GM21737 (cell line): ENCODE results near the gene RAI1.
A peak's percentile ranks its signal among the peaks of the same experiment; 100 is the strongest.

Experiments used
- ATAC-seq: cut with Tn5 transposase; IDR thresholded peaks from one replicate; pipeline ENCODE4 v1.9.1; 2021; ENCODE audit warnings: mild to moderate bottlenecking, moderate library complexity; ENCODE audit not compliant: unreplicated experiment

Gene RAI1

DNA sequence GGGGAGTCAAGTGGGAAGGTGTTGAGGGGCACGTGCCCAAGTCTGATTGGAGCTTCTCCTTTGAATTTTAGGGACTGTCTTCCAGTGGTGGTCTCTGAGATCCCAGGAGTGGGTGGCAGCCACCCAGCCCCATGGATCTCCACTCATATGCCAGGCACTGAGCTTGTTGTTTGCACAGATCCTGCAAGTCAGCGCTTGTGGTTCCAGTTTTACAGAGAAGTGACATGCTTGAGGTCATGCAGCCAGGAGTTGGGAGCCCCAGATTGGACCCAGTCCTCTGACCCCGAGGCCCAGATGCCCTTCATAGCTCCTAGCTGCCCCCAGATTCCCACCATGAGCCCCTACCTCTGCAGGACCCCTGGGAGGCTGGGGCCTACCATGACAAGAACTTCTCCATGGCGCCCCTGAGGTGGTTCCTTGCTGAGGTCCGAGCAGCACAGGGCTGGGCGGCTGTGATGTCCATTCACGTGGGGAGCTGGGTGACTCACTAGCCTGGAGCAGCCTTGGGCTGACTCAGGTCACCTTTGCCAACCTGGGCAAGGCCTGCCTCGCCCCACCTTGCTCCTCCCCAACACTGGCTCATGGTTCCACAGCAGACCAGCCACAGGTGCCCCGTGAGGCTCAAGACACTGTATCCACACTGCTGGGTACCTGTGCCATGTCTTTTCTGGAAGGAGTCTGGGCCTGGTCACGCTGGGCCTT, 47.4 kb downstream of the RAI1 start:
- ATAC-seq, result no peak

DNA sequence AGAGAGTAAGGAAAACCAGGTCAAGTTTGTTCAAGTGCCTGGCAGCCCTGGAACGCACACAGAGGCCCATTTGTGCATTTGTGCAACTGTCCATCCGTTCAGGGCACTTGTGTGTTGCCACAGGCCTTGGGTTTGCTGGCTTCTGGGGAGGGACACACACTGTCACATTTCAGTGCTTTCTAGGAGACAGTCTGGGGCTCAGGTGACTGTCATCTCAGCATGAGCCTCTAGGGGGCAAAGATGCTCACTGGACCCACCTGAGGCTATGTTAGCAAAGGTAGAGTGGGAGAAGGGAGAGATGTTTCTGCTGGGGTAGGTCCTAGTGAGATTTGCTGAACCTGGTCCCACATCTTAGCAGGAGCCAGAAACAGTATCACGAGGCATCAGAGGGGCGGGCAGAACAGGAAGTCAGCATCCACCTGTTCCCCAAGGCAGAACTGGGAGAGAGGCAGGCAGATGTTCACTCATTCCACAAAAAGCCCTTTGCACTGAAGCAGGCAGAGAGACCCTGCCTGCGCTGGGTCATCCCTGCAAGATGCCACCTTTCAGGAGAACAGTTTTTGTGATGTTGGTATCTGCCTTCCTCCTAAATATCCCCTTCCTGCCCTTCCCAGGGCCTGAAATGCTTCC, 48.5 kb downstream of the RAI1 start:
- ATAC-seq, result peak; percentile 59

DNA sequence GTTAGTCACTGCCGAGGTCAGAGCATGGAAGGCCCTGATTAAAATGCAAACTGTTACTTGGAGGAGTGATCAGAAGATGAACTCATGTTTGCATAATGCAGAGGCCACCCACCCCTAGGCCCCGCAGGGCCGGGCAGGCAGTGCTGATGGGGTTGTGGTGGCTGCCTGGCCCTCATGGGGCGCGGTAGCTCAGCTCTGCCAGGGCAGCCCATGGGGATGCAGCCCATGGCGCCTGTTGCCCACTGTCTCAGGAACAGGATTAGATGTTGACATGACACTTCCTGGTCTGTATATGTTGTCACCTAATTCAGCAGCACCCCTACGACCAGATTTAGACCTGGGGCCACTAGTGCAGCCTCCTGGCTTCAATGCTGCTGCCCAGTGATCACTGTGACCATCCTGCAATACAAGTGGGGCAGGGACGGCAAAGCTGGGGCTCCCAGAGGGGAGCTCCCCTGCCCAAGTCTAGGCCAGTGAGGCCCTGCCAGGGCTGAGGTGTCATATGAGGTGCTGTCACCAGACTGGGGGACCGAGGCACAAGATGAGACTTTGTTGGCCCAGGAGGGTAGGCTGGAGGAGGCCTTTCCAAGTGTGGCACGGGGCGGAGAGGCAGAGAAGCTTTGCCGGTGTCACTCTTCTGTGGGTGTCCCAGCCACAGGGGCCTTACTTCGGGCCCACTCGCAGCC, 49.1 kb downstream of the RAI1 start:
- ATAC-seq, result no peak

DNA sequence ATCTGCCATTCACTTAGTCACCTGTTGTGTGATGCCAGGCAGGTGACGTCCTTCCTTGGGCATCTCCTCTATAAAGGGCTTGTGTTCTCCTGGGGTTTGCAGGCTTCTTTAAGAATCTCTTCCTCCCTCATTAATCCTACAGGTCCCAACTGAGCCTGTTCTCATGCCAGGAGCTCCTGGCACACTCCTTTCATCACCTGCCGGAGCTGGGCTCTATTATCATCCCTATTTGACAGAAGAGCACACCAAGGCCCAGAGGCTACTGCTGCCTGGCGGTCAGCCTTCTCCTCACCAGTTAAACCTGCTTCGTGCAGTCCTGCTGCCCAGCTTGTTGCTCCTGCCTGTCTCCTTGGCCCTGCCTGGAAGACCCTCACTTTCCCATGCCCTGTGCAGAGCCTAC, 51.2 kb downstream of the RAI1 start:
- no peak for ATAC-seq

DNA sequence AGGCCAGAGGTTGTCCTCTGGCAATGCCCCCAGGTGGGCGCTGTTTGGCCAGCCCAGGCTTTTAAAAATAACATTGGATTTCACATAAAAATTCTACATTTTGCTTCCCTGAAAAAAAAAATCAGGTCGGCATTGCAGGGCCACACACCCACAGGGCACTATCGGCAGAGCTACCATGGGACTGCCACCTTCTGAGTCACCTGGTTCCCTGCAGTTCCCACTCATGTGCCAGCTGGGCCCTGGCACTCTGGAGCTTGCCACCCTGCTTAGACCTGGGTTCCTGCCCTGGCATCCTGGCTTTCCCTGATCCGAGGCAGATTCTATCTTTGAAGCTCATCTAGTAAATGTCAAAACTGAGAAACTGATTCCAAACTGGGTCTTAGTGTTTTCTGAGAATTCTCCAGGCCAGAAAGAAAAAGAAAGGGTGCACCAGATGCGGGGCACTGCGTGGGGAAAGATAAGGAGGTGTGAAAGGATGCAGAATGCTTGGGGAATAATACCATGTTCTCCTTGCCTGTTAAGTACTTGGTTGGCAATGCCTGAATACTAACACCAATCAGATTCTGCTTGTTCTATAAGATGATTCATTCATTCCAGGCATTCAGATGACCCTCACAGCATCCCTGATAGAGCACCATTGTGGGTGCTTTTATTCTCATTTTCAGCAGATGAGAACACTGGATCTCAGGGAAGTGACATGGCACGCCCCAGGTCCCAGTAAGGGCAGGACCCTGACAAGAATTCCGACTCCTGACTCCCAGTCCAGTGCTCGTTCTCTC, 51.8 kb downstream of the RAI1 start:
- ATAC-seq, result no peak

DNA sequence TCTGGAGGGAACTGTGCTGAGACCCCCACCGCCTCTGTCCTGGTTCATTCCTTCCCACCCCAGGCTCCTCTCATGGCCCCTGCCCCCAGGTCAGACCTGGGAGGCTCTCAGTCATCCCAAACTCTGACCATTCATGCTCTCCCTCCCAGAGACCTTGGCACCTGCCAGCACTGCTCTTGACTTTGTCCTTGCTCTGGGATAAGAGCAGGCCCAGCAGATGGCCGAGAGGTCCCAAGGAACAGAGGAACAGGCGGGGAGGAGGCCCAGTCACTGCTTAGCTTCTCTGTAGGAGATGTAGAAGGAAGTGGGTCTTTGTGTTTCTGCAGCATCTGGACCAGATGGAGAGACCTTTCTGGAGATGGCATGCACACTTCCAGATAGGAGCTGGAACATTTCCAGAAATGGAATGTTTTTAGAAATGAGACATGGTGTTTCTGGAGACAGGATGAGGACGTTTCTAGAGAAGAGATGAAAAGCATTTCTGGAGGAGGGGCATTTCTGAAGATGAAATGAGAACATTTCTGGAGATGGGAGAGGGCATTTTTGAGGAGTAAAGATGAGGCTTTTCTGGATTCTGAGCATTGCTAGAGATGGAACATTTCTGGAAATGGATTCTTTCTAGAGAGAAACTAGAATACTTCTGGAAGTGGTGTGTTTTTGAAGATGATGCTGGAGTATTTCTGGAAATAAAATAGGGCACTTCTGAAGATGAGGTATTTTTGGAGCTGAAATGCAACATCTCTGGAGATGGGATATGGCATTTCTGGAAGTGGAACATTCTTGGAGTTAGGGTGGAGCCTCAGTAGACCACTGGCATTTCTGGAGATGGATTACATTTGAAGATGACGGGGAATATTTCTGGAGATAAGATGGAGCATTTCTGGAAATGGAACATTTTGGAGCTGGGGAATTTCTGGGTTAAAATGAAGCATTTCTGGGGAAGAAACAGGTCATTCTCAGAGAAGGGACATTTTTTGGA, 55.2 kb downstream of the RAI1 start:
- no peak for ATAC-seq

DNA sequence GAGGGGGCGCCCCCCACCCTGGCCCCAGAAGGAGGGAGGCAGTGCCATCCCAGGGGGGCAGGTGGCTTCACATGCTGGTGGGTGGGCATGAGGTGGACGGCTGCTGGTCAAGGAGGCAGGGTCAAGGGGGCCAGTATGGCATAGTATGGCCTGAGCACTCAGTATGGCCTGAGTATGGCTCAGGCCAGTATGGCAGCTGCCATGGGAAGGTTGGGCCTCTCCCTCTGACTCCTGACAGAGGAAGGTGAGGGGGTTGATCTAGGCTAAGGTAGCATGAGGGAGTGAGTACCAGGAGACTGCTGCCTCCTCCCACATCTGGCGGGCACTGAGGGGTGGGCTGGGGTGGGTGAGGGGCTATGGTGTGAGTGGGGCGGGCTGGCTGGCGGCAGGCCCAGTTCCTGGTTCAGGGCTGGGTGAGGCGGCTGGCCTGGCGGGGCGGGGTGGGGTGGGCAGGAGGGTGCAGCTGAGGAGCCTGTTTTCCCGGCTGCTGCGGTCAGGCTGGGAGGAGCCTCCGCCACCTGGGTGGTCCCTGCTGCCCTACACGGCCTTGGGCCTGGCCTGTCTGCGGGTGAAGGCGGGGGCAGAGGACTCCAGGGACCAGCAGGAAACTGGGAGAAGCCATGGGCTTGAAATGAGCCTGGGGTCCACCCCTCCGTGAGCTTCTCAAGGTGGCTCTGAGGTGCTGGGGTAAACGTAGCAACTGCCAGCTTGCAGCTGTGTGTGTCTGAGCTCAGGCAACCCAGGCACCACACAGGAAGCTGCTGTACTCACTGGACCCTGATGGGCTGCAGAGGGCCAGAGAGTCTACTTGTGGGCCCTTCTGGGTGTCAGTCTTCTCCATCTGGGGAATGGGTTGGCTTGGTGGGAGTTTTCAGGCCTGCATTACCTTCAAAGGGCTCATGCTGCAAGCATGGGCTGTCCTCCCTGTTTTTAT, 57.0 kb downstream of the RAI1 start:
- ATAC-seq, result no peak

DNA sequence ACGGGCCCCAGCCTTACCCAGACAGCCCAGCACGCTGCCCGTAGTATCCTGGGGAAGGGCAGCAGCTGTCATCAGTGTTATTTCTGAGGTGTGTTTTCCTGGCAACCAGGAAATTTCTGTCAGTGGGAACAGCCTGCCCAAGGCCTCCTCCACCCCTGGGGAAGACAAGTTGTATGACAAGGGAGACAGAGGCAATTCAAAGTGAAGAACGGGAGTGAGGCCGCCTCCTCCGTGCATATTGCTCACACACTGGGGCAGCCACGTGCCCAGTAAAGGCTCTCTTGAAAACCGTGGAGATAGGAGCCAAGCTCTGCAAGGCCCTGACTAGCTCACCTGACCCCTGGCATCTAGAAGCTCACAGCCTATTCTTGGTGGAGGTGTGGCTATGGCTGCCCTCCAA, 57.6 kb downstream of the RAI1 start:
- no peak for ATAC-seq

DNA sequence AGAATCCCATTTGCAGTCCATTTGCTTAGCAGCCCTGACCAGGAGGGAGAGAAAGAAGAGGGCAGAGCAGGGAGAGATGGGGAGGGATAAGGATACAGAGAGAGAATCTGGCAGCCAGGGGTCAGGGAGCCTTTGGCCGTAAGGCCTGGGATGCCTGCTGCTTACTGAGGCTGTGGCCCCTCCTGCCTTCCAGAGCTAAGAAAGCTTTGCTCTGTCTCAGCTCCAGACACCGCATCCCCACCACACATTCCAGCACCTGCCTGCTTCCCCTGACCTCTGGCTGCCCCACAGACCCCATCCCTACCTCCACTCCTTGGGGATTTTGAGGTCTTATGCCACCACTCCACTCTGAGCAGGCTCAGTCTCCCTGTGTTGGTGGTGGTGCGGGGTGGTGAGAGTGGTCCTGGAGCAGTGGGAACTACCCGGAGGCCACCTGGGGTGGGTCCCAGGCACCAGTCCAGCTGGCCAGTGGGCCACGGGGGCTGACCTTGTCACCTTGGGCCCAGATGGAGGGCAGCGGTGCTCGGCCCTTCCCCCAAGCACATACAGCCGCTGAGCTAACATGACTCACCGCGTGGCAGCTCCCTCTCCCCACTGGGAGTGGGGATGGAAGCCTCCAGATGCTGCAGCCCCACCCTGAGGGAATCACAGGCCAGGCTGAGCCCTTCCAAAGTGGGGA, 58.3 kb downstream of the RAI1 start:
- no peak for ATAC-seq

DNA sequence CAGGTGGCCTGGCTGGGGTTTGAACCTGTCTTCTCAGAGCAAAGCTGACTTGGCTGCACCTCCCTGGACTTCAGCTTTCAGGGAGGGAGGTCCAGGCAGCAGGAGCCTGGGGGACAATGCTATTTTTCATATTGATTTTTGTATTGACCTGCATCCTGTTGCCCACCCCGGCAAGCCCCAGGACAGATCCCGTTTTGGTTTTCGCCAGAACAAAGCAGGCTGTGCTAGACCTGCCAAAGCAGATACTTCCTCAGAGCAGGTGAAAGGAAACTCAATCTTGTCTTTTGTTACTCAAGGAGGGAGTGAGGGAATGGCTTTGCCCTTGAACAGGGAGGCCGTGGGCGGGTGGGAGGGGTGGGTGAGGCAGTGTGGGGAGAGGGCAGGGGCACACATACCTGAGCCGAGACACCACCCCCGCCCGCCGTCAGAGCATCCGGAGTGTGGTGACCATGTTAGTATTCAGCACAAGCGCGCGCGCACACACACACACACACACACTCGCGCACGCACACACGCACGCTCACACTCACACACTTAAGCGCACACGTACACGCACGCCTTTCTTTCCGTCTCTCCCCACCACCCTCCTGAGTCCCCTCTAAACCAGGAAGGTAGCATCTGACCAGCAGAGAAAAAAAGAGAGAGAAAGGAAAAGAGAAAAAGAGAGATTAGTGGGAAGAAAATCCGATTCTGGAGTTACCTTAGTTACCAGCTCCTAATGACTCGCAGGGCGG, 59.5 kb downstream of the RAI1 start:
- ATAC-seq, result no peak

DNA sequence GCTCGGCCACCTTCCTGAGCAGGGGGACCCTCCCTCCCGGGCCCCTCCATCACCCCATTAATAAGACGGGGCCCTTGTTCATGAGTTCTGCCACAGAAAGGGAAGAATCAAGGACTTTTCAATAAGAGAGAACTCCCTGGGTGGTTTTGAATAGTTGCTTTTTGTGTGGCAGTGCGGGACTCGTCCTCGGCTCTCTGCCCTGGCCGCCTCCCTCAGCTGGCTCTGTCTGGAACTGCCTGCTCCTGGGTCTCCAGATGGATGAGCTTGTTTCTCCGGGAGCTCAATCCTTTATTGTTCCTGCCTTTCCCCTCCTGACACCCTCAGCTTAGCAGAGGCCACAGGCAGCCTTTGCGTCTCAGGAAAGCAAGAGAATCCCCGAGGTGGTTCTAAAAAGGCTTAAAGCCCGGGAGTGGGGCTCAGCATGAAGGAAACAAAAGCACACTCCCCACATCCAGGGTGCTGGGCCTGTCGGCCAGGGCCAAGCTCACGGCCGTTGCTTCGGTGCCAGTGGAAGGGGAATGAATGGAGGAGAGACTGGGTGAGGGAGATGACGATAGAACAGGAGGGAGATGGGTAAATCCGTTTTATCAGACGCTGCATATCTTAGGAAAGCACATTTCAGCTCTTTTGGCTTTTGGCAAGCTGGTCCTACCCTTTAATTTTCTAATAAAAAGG, 60.2 kb downstream of the RAI1 start:
- no peak for ATAC-seq

DNA sequence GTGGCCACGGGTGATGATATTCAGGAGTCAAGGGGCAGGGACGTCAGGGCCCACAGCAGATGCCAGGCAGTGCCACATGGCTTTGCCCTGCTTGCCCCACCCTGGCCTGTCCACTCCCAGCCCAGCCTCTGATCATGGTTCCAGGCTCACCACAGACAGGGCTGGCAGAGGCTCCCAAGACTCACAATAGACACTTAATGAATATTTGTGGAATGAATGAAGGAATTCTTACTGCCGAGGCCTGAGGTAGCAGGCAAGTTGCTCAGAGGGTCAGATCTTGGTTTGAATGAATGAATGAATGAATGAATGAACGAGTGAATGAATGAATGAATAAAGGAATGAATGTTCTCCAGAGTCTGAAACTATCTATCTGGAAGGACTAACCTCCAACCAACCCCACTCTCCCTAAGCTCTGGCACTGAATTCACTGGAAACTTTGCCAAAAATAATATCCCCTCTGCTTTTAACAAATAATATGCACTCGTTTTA, 60.9 kb downstream of the RAI1 start:
- ATAC-seq, result no peak

DNA sequence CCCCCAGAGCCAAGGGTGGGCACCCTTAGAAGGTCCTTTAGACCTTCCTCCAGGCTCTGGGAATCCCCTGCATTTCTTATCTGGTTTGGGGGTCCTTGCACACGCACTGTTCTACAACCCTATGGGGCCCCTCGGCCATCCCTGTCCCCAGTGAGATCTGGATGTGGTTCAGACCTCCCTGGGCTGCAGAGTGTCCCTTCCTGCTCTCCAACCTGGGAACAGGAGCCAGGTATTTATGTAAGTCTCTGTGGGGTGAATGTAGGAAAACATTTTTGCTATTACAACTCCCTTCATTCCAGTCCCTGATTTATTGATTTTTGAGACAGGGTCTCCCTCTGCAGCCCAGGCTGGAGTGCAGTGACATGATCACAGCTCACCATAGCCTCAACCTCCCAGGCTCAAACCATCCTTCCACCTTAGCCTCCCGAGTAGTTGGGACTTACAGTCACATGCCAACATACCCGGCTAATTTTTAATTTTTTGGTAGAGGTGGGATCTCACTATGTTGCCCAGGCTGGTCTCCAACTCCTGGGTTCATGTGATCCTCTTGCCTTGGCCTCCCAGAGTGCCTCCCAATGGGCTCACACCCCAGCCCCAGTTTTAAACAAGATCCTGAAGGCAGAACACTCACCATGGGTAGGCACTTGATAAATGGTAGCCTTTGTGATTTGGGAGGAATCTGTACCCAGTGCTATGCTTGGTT, 61.6 kb downstream of the RAI1 start:
- ATAC-seq, result no peak

DNA sequence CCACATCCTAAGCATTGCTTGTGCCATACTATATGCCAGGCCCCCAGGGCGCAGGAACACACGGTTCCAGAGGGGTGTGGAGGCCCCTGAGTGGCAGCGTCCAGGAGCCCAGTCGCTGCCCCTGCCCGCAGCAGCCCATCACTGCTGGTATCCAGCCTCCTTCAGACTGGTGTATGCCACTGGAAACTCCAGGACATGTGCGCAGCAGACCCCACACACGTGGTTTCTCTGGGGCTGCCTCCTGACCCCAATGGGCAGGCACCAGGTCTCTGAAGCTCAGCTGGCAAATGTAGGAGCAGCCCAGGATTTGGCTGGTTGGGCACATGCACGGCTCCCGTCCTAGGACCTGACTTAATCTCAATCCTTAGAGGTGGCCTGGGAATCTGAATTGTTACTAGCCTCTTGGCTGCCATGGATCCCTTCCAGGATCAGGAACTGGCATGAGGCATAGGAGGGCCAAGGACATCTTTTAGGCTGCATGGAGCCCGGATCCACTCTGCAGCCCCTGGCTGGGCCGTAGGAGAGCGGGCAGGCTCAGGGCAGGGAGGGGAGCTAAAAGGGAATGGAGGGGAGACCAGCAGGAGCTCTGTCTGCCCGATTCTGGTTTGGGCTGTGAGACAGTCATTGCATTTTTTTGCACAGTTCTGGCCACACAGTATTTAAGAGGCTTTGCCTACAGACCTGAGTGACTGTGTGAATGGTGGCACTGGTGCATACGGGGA, 62.3 kb downstream of the RAI1 start:
- ATAC-seq, result no peak

DNA sequence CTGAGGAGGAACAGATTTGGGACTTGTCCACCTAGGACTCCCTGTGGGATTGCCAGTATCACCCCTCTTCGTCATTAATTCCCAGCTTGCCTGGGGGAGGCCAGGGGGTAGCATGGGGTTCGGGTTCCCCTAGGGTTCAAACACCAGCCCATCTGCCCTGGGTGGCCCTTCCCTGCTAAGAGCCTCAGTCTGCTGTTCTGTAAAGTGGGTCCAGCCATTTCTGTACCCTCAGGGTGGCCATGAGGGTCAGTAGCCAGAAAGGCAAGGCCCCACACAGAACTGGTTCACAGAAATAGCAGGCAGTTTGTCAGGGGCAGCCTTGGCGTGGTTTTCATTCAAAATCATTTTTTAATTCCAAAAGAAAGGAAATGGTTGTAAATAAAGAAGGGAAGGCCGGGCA, 62.9 kb downstream of the RAI1 start:
- ATAC-seq, result no peak
